NCI-H146 (cell line): ENCODE data around the gene GJB6.
A peak's percentile ranks its signal among the peaks of the same experiment; 100 is the strongest.

ENCODE experiments used
- DNase-seq: peaks from one replicate; lab custom pipeline; 2025; lab: John Stamatoyannopoulos, UW

Gene GJB6

DNA sequence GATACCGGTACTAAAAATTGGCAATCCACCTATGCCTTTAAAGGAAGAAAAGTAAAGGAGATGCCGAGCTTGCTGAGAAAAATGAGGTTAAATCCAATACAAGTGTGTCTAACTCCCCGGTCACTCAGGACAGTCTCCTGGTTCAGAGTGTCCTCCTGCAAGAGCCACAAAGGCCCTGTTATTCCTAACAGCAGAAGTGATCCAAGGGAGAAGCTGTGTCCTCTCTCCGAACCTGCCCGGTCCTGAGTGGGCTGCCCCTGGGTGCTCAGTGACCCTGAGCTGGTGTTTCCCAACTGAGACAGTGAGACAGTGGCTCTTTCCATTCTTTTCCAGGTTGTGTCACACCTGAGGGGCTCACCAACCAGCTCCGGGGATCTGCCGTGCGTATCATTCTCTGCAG, 4.8 kb downstream of the GJB6 start:
- no peak for DNase-seq

DNA sequence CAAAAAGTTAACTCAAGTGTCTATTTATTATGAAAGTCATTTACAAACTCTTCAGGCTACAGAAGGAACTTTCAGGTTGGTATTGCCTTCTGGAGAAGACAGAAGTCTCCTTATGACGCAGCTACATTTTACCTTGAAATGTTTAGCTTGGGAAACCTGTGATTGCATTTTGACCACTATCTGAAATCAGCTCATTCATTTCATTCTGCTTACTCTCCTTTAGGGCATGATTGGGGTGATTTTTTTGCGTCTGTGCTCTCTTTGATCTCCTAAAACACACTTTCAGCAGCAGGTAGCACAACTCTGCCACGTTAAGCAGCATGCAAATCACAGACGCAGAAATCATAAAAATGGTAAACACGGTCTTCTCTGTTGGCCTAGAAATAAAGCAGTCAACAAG, 9.6 kb downstream of the GJB6 start:
- no peak for DNase-seq

DNA sequence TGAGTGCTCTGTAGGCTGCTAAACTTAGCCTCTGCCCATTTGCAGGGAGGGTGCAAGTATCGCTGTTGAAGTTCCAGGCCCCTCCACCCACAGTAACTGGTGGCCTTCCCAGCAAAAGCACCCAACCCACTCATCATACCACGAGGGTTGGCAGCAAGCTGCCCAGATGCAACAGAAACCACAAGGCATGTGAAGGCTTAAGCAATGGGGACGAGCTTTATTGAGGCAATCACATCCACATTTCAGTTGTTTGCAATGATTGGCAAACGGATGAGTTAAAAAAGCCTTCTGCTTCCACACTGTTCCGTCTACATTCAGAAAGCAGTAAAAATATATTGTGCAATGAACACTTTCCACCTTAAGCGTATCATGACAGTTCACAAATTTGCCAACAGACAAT, 10.3 kb downstream of the GJB6 start:
- no peak for DNase-seq

DNA sequence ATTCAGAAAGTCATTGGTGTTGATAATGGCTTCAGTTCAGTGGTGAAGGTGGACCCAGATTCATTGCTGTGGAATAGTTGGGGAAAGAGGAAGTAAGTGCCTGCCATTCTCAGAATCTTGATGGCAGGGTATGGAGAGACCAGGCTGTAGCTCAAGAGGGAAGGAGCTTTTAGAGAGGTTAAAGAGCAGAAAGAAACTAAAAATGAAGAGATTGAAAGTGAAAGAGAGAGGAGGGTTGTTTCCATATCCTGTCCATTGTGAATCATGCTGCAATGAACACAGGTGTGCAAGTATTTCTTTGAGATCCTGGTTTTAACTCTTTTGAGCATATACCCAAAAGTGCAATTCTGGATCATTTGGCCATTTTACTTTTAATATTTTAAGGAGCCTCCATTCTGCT, 12.5 kb downstream of the GJB6 start:
- no peak for DNase-seq

DNA sequence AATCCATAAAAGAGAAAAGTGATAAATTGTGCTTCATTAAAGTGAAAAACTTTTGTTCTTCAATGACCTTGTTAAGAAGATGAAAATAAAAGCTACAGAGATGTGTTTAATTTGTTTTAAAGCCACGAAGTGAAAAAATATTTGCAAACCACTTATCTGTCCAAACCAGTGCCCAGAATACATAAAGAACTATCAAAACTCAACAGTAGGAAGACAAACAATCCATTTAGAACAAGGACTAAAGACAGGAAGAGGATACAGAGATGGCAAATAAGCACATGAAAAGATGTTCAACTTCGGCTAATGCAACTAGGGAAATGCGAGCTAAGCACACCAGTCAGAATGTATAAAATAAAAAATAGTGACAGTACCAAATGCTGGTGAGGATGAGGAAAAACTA, 15.0 kb downstream of the GJB6 start:
- no peak for DNase-seq

DNA sequence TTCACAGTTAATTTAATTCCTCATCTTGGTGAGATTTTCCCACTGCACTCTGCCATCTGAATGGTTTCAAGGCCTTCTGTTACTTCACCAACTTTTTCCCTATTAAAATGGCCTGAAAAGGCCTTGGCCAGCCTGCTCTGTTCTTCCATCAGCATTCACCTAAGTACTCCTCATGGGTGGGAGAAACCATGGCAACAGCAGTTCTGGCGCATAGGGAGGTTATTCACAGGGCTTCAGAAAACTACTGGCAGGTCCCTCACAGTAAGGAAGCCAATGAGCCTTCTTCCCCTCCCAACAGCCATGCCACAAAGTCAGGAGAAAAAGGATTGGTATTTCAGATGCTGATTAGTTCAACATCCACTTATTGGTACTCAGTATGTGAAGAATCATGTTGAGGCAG, 22.2 kb downstream of the GJB6 start:
- no peak for DNase-seq

DNA sequence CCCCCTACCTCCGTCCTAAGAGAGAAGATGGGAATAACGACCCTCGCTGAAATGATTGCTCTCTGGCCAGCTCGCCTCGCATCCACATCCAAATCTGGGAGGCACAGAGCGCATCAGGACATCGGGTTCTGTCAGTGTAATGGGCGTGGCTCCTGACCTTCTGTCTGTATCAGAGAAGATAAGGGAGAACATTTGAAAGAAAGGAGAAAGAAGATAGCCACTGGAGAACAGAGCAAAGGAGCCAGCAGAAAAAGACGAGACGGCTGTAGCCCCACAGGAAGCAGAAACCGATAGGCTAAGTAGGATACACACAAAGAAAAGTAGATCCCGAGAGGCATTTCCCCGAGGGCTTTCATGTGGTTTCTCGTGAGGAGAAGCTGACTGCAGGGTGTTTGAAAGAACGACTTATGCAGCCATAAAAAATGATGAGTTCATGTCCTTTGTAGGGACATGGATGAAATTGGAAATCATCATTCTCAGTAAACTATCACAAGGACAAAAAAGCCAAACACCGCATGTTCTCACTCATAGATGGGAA, 25.4 kb downstream of the GJB6 start:
- DNase-seq: no peak

DNA sequence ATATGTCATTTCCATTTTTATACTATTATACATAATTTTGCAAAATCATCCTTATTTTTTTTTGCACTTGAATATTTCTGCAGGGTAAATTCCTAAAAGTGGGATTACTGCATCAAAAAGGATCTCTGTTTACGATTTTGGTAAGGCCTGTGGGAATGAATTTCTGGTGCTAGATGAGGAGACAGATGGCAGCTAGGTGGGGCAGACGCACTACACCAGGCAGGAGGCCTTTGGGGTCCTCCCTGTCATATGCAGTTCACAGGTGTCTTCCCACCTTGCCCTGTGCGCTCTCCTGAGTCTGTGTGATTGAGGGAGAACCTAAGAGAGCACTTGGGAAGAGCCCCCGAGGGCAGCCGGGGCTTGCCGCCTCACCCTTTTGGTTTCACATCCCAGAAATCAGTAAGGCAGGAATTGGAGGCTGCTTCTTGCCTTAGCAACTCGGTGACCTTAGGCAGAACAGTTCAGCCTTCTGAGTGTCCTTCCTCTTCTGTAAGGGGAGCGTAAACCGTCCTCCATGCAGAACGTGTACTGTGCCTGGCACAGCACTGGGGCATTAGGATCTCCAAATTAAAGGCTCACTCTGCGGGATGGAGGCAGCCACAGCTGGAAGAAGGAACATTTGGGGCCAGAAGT, 25.9 kb downstream of the GJB6 start:
- no peak for DNase-seq

DNA sequence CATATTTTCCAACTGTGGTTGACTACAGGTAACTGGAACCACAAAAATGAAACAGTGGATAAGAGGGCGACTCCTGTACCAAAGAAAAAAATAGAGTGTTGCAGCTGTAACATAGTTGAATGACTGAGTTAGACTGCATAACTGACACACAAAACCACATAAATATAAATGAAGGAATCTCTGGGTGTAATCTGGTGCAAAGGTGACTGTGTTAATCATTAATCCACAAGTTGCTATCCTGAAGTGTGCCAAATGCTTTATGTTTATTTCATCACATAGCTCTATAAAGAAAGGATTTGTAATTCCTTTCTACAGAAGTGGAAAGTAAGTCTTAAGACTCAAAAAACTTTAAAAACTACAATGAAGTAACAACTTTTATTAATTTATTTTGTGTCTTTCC, 33.3 kb downstream of the GJB6 start:
- DNase-seq: no peak

DNA sequence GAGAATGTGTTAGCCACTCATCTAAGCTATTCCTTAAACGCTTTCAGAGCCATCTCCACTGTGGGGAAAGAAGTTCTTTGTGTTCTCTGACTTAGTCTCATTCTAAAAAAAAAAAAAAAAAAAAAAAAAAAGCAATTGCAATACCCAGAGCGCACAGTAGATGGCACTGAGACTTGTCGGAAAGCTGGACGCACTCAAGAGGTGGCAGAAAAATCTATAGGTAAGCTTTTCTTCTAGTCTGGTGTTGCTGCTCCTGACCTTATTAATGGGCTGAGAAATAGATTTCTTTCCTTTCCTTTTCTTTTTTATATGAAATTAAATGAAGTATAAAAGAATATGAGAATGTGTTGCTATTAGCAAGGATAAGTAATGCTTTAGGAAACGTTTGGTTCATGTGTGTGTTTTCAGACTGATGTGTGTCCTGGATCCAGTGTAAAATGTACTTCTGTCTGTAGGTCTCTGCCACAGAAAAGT, 34.7 kb downstream of the GJB6 start:
- peak; percentile 40 for DNase-seq

DNA sequence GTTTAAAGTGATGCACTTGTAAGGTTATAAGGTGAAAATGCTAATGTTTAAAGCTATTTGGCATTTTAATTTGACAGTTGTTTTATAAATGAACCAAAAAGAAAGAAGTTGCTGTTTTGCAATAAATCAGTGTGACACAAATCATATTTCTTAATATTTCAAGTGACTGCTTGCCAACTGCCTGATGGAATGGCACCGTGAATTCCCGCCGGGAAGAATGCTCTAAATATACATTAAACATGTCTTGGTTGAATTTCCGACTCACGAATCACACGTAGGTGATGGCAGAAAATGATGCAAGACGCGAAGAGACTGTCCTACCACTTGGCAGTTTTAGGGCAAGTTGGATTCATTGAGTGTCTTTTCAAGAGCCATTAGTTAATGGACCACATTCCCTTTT, 36.3 kb downstream of the GJB6 start:
- no peak for DNase-seq

DNA sequence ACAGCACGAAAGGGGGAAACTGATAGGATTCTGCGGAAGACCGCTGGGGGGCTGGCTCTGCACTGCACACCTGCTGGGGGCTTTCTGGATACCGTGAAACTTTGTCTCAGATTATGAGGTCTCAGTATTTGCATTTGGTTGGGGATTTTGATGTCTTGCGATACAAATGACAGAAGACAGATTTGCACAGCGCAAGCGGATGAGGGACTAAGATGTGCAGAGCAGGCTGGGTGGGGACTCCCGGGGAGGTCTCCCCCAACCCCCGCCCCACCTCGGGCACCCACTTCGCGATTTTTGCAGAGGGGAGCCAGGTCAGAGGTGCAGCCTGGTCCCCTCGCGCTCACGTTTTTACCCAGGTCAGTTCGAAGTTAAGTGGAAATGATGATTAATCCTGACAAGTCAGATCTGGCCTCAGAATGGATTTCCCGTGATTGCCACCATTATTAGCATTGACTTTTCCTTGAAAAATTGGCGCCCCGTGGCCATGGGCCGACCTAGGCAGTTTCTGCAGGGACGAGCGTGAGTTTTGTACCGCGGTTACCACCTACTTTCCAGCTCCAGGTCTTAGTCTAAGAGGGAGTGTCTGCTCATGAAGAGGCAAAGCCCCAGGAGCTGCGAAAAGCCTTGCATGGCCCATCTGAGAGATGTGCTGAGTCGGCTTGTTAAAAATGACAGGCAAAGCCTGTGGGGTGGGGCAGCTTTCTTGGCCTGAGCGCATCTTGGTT, 38.0 kb downstream of the GJB6 start:
- no peak for DNase-seq

DNA sequence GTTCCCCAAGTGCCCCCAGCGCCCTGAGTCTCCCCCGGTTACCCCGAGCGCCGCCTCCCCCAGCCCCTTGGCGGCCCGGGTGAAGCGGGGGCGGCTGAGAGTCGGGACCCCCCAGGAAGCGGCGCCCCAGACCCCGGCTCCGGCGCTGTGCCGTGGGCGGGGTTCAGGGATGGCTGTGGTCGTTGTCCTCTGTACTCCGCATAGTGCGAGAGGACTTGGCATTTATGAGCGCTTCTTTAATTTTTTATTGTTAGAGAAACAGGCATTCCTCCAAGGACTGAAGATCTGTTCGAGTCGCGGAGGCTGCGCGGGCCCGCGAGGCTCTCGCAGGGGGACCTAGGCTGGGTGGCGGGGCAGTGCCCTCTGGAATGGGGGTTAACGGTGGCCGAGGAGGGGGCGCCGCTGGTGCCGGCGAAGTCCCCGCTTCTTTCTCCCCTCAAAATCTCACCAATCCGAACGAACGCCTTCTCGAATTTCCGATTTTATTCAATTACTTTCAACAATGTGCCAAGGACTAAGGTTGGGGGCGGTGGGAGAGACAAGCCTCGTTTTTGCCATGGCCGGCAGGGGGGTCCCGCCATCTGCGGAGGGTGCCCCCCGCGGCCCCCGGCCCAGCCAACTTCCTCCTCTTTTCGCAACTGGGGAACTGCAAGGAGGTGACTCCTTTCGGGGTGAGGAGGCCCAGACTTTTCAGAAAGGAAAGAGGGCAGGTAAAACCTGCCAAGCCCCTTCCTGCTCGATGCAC, 38.8 kb downstream of the GJB6 start:
- DNase-seq: no peak

DNA sequence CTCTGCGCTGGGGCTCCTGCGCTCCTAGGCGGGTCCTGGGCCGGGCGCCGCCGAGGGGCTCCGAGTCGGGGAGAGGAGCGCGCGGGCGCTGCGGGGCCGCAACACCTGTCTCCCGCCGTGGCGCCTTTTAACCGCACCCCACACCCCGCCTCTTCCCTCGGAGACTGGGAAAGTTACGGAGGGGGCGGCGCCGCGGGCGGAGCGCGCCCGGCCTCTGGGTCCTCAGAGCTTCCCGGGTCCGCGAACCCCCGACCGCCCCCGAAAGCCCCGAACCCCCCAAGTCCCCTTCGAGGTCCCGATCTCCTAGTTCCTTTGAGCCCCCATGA, 39.3 kb downstream of the GJB6 start, which contains the start of gene GJB2:
Gene GJB2 (minus strand): TSS at position 103 of the 326 bp plus-strand sequence. CDS start 3,357 bp downstream, outside the sequence.
- DNase-seq: peak; percentile 9

DNA sequence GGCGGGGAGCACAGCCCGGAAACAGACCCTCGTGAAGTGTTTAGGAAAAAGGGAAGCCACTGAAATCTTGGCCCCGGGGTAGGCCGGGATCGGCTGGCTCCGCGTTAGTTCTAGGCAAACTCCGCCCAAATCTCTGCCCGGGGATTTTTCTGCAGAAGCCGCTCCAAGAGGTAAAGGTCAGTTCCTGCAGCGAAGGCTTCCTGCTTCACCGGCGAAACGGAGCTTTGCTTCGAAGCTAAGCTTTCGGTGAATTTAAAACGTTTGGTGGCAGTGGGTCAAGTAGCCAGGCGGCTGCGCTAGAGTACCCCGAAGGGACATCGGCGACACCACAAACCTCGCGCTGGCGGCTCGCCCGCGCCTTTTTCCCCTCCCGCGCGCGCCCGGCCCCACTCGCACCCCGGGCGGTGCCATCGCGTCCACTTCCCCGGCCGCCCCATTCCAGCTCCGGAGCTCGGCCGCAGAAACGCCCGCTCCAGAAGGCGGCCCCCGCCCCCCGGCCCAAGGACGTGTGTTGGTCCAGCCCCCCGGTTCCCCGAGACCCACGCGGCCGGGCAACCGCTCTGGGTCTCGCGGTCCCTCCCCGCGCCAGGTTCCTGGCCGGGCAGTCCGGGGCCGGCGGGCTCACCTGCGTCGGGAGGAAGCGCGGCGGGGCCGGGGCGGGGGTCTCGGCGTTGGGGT, 39.8 kb downstream of the GJB6 start:
- DNase-seq: no peak

DNA sequence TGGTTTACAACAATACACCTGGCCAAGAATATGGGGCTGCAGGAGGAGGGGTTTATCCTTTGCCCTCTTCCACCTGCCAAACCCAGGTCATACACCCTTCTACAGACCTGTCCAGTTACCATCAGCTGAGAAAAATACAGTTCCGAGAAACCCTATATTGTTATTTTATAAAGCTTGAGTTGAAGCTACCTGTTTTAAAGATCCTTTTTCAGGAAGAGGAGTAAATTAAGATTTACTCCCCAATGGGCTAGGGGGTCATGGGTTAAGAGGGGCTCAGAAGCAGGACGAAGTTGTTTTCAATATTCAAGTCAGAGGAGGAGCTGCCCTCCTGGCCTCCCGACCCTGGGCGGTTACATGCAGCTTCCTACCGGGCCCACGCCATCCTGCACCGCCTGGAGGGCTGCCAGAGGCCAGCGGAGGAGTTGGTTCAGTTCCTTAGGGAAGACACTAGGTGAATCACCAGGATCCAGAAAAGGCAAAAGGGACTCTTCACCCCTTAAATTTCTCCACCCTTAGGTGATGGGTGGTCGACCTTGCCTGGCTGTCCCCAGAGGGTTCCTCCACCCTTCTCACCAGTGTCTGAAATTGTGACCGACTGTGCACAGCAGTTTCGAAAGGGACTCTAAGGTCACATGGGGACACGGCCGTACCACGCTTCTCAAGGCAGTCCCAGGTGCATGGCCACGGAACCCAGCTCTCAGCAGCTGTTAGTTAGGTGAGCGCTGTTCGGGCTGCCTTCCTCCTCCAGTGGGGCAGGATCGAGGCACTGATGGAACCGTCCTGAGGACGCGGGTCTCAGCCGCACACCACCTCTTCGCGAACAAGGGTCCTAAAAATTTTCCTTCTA, 40.6 kb downstream of the GJB6 start:
- DNase-seq: no peak

DNA sequence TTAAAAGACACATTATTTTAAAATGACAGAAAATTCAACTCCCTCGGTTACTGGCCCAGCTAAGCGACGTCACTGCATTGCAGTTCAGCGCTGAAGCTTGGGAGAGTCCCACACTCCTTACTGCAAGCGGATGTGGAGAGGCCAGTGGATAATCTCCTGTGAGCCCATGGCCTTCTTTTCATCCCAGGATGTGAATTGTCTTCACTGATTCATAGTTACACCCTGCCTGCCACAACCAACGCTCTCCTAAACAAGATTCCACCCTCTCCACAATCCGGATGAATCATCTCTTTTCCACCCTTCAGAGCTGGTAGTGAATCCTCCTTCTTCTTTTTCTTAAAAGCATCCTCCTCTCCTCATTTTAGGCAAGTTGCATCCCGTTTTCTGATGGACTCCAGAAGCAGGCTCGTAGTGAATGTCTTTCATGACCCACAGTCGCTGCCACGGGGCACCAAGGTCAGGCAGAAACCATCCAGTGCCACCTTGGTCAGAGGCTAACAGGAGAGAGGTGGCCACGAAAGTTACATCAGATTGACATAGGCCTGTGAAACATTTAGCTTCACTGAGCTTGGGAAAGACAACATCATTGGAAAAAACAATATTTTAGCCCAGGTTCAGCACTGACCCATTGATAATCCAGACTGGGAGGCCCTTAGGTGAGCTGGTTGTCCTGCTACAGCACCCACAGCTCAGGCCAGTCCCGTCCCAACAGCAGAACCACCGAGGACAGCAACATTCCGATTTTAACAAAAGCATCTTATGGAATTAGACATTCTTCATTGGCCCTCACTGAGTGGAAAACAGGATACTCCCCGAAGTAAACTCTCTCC, 41.4 kb downstream of the GJB6 start:
- no peak for DNase-seq

DNA sequence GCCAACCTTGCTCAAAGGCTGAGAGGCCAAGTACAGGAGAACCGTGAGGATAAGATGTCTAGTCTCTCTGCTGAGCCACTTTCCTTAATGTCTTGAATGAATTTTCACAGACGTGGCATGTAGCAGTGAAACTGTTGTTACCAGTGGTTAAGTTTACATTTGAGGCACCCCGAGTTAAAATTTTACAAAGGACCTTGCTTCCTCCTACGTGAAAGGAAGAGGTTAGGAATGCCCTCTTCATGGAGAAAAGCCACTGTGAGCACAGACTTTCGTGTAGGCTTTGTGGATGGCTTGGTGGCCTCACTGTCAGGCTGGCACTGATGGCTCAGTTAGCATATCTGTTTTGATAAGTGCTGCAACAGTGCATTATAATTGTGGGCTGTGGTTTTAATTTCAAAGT, 42.0 kb downstream of the GJB6 start:
- no peak for DNase-seq

DNA sequence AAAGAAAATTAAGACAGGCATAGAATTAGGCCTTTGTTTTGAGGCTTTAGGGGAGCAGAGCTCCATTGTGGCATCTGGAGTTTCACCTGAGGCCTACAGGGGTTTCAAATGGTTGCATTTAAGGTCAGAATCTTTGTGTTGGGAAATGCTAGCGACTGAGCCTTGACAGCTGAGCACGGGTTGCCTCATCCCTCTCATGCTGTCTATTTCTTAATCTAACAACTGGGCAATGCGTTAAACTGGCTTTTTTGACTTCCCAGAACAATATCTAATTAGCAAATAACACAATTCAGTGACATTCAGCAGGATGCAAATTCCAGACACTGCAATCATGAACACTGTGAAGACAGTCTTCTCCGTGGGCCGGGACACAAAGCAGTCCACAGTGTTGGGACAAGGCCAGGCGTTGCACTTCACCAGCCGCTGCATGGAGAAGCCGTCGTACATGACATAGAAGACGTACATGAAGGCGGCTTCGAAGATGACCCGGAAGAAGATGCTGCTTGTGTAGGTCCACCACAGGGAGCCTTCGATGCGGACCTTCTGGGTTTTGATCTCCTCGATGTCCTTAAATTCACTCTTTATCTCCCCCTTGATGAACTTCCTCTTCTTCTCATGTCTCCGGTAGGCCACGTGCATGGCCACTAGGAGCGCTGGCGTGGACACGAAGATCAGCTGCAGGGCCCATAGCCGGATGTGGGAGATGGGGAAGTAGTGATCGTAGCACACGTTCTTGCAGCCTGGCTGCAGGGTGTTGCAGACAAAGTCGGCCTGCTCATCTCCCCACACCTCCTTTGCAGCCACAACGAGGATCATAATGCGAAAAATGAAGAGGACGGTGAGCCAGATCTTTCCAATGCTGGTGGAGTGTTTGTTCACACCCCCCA, 43.2 kb downstream of the GJB6 start:
- no peak for DNase-seq
